ENCODE data around the gene CENPV.
"Not testable (repeated sequence)": the region's sequence is repeated elsewhere in the genome, so short reads cannot be mapped to it uniquely, and the experiment has no call there.

The CENPV gene

GRCh38 chr17:16327018-16327417 lies 26.3 kb downstream of the CENPV start:
- no peak for TF ChIP-seq CTCF (conservative IDR thresholded peaks at IDR 0.05)
- TF ChIP-seq ZFX (IDR thresholded peaks at IDR 0.05) = no peak
- H3K27ac ChIP-seq = no peak overlapping the region

- H3K27ac ChIP-seq = no peak overlapping the region
- no peak for TF ChIP-seq CTCF (conservative IDR thresholded peaks at IDR 0.05)
- no peak for TF ChIP-seq ZFX (IDR thresholded peaks at IDR 0.05)
Measured at GRCh38 chr17:16325964-16326363, 27.3 kb downstream of the CENPV start.

GRCh38 chr17:16322636-16323035 lies 30.6 kb downstream of the CENPV start:
- TF ChIP-seq ZFX (IDR thresholded peaks at IDR 0.05) = no peak
- TF ChIP-seq CTCF (conservative IDR thresholded peaks at IDR 0.05) = no peak
- no peak overlapping the region for H3K27ac ChIP-seq

- no peak overlapping the region for H3K27ac ChIP-seq
- TF ChIP-seq CTCF (conservative IDR thresholded peaks at IDR 0.05) (no peak), ZFX (IDR thresholded peaks at IDR 0.05) (no peak)
Measured at GRCh38 chr17:16319969-16320368, 33.3 kb downstream of the CENPV start.

GRCh38 chr17:16314859-16315258 lies 38.4 kb downstream of the CENPV start:
- no peak overlapping the region for H3K27ac ChIP-seq
- TF ChIP-seq ZFX (IDR thresholded peaks at IDR 0.05) = no peak
- TF ChIP-seq CTCF (conservative IDR thresholded peaks at IDR 0.05) = no peak

GRCh38 chr17:16314189-16314588 lies 39.1 kb downstream of the CENPV start:
- TF ChIP-seq ZFX (IDR thresholded peaks at IDR 0.05) = no peak
- no peak for TF ChIP-seq CTCF (conservative IDR thresholded peaks at IDR 0.05)
- H3K27ac ChIP-seq = no peak overlapping the region

- no peak overlapping the region for H3K27ac ChIP-seq
Measured at GRCh38 chr17:16313139-16314090, 39.9 kb downstream of the CENPV start.

GRCh38 chr17:16312061-16312460 lies 41.2 kb downstream of the CENPV start:
- not testable (repeated sequence) for H3K27ac ChIP-seq

More at GRCh38 chr17:16313139-16314090, 39.9 kb downstream of the CENPV start:
- TF ChIP-seq ZFX (IDR thresholded peaks at IDR 0.05) = no peak
- TF ChIP-seq CTCF (conservative IDR thresholded peaks at IDR 0.05) = no peak

Measured in C4-2B (cell line).